ENCODE results near the gene RABAC1.

RABAC1 gene

DNA sequence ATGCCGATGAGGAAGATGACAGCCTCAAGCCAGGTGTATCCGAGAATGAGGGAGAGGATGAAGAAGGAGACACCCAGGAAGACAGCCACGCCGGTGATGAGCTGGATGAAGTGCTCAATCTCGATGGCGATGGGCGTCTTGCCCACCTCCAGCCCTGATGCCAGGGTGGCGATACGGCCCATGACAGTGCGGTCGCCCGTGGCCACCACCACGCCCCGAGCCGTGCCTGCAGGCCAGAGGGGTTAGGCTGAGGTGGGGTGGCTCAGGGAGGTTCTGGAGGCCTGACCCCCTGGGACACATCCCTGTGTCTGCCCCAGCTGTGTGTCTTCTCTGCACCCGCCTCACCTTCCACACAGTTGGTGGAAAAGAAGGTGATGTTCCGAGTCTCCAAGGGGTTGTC, 25.8 kb upstream of the RABAC1 start:
- TF ChIP-seq, protein P1, sequence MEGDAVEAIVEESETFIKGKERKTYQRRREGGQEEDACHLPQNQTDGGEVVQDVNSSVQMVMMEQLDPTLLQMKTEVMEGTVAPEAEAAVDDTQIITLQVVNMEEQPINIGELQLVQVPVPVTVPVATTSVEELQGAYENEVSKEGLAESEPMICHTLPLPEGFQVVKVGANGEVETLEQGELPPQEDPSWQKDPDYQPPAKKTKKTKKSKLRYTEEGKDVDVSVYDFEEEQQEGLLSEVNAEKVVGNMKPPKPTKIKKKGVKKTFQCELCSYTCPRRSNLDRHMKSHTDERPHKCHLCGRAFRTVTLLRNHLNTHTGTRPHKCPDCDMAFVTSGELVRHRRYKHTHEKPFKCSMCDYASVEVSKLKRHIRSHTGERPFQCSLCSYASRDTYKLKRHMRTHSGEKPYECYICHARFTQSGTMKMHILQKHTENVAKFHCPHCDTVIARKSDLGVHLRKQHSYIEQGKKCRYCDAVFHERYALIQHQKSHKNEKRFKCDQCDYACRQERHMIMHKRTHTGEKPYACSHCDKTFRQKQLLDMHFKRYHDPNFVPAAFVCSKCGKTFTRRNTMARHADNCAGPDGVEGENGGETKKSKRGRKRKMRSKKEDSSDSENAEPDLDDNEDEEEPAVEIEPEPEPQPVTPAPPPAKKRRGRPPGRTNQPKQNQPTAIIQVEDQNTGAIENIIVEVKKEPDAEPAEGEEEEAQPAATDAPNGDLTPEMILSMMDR (conservative IDR thresholded peaks at IDR 0.05; ENCODE audit: low read depth, low read length): no peak
- no peak for DNase-seq (ENCODE audit: low read depth)
- H3K4me3 ChIP-seq (ENCODE audit: low read depth, low read length): no peak overlapping the region

DNA sequence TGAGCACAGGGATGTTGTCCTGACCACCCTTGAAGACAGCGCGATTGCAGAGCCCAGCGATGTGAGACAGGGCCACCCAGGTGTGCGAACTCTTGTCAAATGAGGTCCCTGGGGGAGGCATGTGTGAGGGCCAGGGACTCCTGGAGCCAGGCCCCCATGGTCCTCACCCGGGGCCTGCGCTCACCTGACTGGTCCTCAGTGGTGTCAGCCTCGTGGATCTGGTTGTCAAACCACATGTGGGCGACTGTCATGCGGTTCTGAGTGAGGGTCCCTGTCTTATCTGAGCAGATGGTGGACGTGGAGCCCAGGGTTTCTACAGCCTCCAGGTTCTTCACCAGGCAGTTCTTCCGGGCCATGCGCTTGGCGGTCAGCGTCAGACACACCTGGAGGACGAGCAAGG, 22.6 kb upstream of the RABAC1 start:
- H3K4me3 ChIP-seq (ENCODE audit: low read depth, low read length): no peak overlapping the region
- no peak for DNase-seq (ENCODE audit: low read depth)
- TF ChIP-seq, protein P1 (conservative IDR thresholded peaks at IDR 0.05; ENCODE audit: low read depth, low read length): no peak

DNA sequence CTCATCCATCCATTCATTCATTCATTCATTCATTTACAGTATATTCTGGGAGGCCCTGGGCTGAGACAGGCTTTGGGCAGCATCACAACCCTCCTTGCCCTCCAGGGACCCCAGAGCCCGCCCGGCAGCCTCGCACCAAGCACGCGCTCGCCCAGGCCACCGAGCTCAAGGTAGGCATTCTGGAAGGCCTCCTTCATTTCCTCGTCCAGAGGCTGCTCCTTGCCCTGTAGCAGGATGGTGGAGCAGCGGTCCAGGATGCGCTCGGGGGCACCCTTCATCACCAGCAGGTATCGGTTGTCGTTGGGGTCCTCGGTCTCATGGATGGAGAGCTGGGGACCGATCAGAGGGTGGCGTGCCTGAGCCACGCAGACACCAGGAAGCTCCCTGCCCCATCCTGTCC, 19.3 kb upstream of the RABAC1 start:
- DNase-seq (ENCODE audit: low read depth): no peak
- TF ChIP-seq, protein P1 (conservative IDR thresholded peaks at IDR 0.05; ENCODE audit: low read depth, low read length): no peak
- no peak overlapping the region for H3K4me3 ChIP-seq (ENCODE audit: low read depth, low read length)

DNA sequence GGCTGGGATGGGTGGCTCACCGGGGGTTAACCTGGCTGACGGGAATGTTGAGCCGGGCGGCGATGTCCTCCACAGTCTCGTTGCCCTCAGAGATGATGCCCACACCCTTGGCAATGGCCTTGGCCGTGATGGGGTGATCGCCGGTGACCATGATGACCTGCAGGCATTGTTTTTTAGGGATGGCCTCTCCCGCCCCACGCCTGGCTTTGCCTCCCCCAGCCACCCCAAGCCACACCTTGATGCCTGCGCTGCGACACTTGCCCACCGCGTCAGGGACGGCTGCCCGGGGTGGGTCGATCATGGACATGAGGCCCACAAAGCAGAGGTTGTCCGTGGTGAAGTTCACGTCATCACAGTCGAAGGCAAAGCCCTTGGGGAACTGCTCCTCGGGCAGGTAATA, 18.8 kb upstream of the RABAC1 start:
- no peak for DNase-seq (ENCODE audit: low read depth)
- TF ChIP-seq, protein P1 (conservative IDR thresholded peaks at IDR 0.05; ENCODE audit: low read depth, low read length): no peak
- H3K4me3 ChIP-seq (ENCODE audit: low read depth, low read length): no peak overlapping the region

DNA sequence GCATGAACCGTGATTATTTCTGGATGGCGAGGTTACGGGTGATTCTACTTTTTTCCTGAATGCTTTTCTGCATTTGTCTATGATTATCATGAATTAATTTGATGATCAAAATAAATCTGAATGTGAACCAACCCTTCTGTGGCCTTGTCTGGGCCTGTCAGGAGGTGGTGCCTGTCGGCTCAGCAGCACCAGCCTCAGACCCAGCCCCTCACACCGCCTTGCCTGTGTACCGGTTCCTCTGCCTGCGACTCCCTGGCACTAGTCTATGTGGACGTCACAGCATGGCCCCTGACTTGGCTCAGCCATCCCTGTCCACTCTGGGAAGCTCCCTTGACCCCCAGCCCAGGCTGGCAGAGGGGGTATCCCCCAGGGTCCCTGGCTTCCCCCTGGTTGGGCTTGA, 15.5 kb upstream of the RABAC1 start:
- DNase-seq (ENCODE audit: low read depth): no peak
- TF ChIP-seq, protein P1 (conservative IDR thresholded peaks at IDR 0.05; ENCODE audit: low read depth, low read length): no peak
- H3K4me3 ChIP-seq (ENCODE audit: low read depth, low read length): no peak overlapping the region

DNA sequence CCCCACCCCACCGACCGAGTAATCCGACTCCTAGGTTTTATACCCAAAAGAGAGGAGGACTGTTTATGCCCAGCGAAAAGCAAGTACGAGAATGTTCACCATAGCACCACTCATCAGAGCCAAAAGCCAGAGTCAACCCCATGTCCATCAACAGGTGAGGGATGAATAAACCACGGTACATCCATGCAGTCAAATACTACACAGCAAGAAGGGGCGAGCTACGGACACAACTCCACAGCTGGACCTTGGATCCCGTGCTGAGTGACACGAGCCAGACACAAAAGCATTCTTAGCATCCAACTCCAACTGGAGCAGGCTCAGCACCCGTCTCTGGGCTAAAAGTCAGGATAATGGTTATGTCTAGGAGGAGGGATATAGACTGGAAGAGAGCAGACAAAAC, 12.2 kb upstream of the RABAC1 start:
- H3K4me3 ChIP-seq (ENCODE audit: low read depth, low read length): no peak overlapping the region
- TF ChIP-seq, protein P1 (conservative IDR thresholded peaks at IDR 0.05; ENCODE audit: low read depth, low read length): no peak
- no peak for DNase-seq (ENCODE audit: low read depth)

DNA sequence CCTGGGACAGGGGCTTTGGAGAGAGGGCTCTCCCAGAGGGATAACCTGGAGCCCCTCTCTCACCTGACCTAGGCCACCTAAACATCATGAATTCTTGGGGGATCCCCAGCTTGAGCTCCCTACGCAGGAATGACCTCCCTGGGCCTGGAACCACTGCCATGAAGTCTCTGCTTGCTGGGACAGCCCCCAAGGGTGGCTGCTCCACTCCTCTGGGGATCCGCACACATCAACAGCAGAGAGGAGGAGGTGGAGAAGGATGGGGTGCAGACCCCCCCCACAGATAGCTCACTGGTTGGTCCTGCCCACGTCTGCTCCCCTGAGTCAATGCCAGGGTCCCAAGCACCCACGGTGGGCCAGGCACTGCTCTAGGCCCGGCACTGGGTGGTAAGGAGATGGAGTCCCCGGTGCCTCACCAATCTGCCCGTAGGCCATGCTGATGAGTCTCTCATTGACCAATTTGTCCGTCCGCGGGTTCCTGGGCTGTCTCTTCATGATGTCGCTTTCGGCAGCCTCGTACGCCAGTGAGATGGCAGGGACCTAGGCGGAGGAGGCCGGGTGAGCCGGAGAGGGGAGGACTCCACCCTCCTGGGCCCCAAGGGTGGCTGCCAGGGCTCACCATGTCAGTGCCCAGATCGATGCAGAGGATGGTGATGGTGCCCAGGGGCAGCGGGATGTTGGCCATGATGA, 10.8 kb upstream of the RABAC1 start:
- TF ChIP-seq, protein P1 (conservative IDR thresholded peaks at IDR 0.05; ENCODE audit: low read depth, low read length): no peak
- DNase-seq (ENCODE audit: low read depth): no peak
- H3K4me3 ChIP-seq (ENCODE audit: low read depth, low read length): no peak overlapping the region
